HG03175 (cell line): Measurements from ENCODE around the gene DNAL4.

Experiments used
- ATAC-seq: cut with Tn5 transposase; IDR thresholded peaks from one replicate; pipeline ENCODE4 v1.9.1; 2021; ENCODE audit warnings: mild to moderate bottlenecking, moderate library complexity; ENCODE audit not compliant: unreplicated experiment

Gene DNAL4

GRCh38 chr22:38741576-38741975, 52.4 kb downstream of the DNAL4 start:
- no peak for ATAC-seq

- no peak for ATAC-seq
Measured at GRCh38 chr22:38741166-38741565, 52.8 kb downstream of the DNAL4 start.

- no peak for ATAC-seq
Measured at GRCh38 chr22:38740754-38741153, 53.2 kb downstream of the DNAL4 start.

GRCh38 chr22:38740116-38740723, 53.7 kb downstream of the DNAL4 start:
- no peak for ATAC-seq

- ATAC-seq = no peak
Measured at GRCh38 chr22:38739300-38740055, 54.5 kb downstream of the DNAL4 start.

- ATAC-seq = no peak
Measured at GRCh38 chr22:38738475-38739070, 55.4 kb downstream of the DNAL4 start.

- no peak for ATAC-seq
Measured at GRCh38 chr22:38737302-38738060, 56.5 kb downstream of the DNAL4 start.

- no peak for ATAC-seq
Measured at GRCh38 chr22:38736257-38736570, 57.7 kb downstream of the DNAL4 start.

- no peak for ATAC-seq
Measured at GRCh38 chr22:38735465-38736256, 58.3 kb downstream of the DNAL4 start.

- ATAC-seq = no peak
Measured at GRCh38 chr22:38735126-38735464, 58.8 kb downstream of the DNAL4 start.

- ATAC-seq = no peak
Measured at GRCh38 chr22:38734421-38735100, 59.4 kb downstream of the DNAL4 start.

- ATAC-seq = no peak
Measured at GRCh38 chr22:38733724-38734381, 60.1 kb downstream of the DNAL4 start.

GRCh38 chr22:38733329-38733723, 60.6 kb downstream of the DNAL4 start:
- no peak for ATAC-seq

GRCh38 chr22:38732251-38732815, 61.6 kb downstream of the DNAL4 start:
- no peak for ATAC-seq

- no peak for ATAC-seq
Measured at GRCh38 chr22:38731703-38732161, 62.2 kb downstream of the DNAL4 start.

- no peak for ATAC-seq
Measured at GRCh38 chr22:38730411-38730871, 63.5 kb downstream of the DNAL4 start.

GRCh38 chr22:38729946-38730345, 64.0 kb downstream of the DNAL4 start:
- no peak for ATAC-seq

GRCh38 chr22:38728871-38729796, 64.8 kb downstream of the DNAL4 start:
- ATAC-seq = no peak
